GM19468 (cell line): ENCODE results near the gene KDM1A.

Experiments used
- ATAC-seq: cut with Tn5 transposase; IDR thresholded peaks from one replicate; pipeline ENCODE4 v1.9.1; 2021; ENCODE audit warnings: mild to moderate bottlenecking, moderate library complexity, moderate number of reproducible peaks; ENCODE audit not compliant: unreplicated experiment; ENCODE audit errors: extremely low read depth

The KDM1A gene

GRCh38 chr1:23062271-23062670, 43.0 kb downstream of the KDM1A start:
- ATAC-seq = no peak

DNA sequence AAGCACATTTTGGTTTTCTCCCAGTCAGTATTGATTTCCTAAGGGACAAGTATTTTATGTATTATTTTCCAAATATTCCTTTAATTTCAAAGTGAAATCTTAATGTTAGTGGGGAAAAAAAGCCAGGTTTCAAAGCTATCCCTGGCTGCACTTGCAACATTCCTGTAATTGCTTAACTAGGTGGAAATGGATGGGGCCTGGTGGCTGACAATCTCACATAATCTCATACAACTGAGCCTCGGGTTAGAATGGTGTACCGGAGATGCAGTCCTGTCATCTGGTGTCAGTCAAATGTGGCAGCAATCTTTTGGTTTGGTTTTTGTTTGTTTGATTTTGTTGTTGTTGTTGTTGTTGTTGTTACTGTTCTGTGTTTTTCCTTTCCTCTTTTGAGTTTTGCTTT, 46.1 kb downstream of the KDM1A start:
- no peak for ATAC-seq

DNA sequence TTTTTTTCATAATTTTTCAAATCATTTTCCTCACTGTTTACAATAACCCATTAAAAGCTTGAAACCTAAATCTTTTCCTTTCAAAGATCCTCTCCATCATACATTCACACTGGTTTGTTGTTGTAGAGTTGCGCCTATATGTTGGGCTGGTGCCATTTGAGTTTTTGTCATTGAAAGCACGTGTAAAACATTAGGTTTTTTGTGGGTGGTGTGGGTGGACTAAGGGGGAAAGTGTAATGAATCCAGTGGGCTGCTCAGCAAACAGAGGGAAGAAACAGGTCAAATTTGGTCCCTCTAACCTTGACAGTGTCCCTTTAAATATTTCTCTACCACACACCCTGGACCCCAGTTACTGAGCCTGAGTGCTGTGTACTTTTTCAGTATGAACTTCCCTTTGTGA, 46.8 kb downstream of the KDM1A start:
- ATAC-seq = no peak

- no peak for ATAC-seq
Measured at GRCh38 chr1:23069149-23069548, 49.9 kb downstream of the KDM1A start.

- ATAC-seq = no peak
Measured at GRCh38 chr1:23069675-23070074, 50.4 kb downstream of the KDM1A start.

- ATAC-seq = no peak
Measured at GRCh38 chr1:23074012-23074411, 54.7 kb downstream of the KDM1A start.

DNA sequence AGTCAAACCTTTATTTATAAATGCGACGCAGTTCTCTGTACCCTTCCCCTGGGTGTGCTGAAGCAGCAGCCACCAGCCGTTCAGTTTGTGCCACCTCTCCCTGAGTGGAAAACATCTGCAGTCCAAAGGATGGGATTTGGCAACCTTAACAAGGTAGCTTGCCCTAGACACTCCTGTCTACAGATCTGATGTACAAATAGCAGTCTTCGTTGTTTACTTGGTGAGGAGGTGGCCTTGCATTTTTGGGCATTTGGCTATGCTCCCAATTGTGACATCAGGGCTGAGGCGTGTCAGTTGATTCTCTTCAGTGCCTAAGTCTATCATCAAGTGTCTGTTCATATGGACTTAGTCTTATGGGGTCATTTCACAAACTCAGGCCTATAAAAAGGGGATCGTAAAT, 59.8 kb downstream of the KDM1A start:
- ATAC-seq = no peak

DNA sequence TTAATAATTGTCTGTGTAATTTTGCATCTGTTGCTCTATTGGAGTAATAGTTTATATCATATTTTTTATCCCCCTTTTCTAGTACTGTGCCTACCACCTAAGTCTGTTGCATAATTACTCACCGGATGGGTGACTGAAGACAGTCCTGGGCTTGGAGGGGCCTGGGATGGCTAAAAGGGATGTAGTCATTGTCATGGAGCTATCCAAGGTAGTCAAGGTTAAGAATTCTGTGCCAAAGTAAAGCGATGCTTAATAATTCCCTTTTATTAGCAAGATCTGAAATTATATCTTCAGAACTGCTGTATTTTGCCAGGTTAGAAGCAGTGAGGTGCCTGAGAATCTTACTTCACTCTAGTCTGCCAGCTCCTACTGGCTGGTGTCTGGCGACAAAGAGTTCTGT, 61.6 kb downstream of the KDM1A start:
- no peak for ATAC-seq

DNA sequence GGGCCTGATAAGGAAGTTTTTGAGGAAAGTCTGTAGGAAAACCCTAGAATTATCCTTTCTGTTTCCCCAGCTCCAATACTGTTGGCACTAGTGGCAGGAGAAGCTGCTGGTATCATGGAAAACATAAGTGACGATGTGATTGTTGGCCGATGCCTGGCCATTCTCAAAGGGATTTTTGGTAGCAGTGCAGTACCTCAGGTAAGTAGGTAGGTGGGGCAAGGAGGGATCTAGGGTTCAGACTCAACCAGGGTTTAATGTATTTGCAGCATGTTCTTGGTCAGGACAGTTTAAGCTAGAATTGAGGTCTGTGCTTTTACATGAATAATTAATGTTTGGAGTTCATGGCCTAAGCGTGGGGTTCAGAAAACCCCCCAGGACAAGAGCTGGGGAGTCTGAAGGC, 62.1 kb downstream of the KDM1A start:
- ATAC-seq = no peak

DNA sequence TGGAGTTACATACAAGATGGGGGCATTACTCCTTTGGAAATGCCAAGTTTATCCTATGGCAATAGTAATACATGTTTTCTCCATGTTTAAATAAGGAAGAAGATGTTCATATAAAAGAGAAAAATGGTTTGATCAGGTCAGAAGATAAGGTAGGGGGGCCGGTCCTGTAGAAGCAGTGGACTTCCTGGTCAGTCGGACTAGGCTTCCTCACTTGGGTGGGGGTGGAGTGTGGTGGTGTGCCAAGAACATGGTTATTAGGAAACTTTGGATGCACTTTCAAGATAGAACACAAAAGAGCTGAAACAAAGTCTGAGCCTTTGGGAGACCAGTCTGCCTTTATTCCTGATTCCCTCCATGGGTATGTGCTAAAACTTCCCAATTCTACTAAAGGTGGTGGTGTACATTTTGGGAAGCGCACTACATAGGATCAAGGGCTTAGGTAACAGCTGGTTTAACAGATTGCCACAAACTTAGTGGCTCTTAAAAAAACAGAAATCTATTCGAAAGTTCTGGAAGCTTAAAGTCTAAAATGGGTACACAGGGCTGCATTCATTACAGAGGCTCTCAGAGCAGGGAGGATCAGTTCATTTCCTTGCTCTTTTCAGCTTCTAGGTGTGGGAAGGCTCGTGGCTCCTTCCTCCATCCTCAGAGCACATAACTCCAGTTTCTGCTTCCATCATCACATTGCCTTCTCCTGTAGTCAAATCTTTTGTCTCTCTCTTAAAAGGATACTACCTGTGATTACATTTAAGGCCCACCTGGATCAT, 64.6 kb downstream of the KDM1A start:
- no peak for ATAC-seq

- no peak for ATAC-seq
Measured at GRCh38 chr1:23084880-23085279, 65.6 kb downstream of the KDM1A start.

DNA sequence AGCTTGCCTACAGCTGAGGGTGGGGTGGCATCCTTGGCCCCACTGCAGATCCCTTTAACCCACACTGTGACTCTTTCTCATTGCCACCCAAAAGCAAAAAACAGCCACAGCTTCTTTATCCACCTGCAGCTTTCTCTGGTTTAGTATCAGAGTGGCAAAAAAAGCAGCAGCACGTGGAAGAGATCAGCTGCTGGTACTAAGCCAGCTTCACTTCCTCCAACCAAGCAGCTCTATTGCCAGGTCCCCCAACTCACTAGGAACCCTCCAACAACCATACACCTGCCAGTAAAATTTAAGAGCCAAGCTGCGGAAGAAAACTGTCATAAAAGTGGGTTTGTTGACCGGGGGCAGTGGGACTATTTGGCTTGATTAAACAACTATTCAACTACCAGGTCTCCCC, 66.4 kb downstream of the KDM1A start:
- ATAC-seq = no peak

- ATAC-seq = no peak
Measured at GRCh38 chr1:23088027-23088426, 68.8 kb downstream of the KDM1A start.

GRCh38 chr1:23090056-23090455, 70.8 kb downstream of the KDM1A start:
- ATAC-seq = no peak

GRCh38 chr1:23091545-23091944, 72.3 kb downstream of the KDM1A start:
- no peak for ATAC-seq

GRCh38 chr1:23092447-23092846, 73.2 kb downstream of the KDM1A start:
- ATAC-seq = no peak

- no peak for ATAC-seq
Measured at GRCh38 chr1:23097316-23097715, 78.0 kb downstream of the KDM1A start.

GRCh38 chr1:23098463-23099170, 79.3 kb downstream of the KDM1A start:
- no peak for ATAC-seq

GRCh38 chr1:23099171-23099536, 79.9 kb downstream of the KDM1A start:
- no peak for ATAC-seq

DNA sequence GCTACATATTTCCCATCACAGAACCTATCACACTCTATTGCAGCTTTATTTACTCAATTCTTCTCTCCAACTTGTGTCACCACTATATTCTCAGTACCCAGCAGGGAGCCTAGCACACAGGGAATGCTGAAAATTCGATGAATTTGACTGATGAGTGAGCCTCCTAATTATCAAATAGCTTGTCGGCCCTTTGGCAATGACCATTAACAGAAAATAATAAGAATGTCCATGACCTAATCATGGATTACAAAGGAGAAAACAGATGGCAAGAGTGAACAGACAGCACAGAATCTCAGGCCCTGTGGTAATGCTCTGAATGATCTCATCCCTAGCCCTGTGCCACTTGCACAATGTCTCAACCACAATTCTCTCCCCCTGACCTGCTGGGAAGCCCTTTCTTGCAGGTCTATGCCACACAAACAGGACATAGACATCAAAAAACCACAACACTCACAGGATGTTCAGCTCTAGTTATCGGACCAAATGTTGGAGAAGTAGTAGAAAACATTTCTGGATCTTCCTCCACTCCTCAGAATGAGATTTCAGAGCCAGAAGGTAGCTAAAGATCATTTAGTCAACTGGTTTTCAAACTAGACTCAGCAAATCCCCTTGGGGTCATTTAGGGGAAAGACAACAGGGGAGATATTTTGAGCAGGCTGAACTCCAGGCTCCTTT, 80.9 kb downstream of the KDM1A start:
- ATAC-seq = no peak

DNA sequence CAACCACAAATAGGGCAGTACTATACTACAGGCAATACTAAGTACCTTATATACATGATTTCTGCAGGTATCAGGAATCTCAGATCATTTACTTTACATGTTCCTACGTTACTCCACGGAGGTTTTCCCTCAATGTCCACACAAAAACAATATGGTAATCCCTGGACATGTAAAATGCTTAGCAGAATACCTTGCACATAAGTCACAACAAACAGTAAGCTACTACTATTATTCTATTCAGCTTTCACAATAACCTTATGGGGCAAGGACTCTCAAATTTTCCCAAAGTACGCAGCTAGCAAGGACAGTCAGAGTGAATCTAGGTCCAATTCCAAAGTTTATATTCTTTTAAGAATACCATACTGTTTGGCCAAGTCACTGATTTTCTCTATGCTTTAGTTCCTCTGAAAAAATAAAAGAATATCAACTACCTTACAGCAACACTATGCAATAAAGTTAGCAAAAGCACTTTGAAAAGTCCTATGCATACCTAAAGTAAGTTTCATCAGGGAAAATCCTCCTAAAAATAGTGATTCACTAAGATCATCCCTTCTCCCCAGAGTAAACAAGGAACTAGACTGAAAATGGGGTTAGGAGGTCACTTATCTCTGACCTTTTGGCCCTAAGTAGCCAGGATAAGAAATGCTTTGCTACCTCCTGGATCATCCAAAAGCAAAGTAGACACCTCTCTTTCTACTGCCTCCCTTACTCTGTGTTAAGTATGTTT, 82.0 kb downstream of the KDM1A start:
- no peak for ATAC-seq
